Neural progenitor cell (in vitro differentiated cells): ENCODE measurements around the gene ALDH8A1. TPM values are rescaled to one million over a fixed set of nuclear protein-coding genes. Genes with fewer than 3 reads are reported as not detected.
A peak's percentile ranks its signal among the peaks of the same experiment; 100 is the strongest.

ENCODE experiments used
- DNase-seq: peaks from one replicate; pipeline ENCODE4 v3.0.0-alpha.2; 2016; ENCODE audit warnings: low spot score
- H2AFZ ChIP-seq: fragments of 200-600 bp; sonication (generic); replicated peaks from 2 replicates; pipeline ENCODE4 v1.6.1; 2016; ENCODE audit warnings: antibody characterized with exemption
- H3F3A ChIP-seq: fragments of 200-600 bp; sonication (generic); 2 replicates; pipeline ENCODE4 v1.6.1; 2016; ENCODE audit warnings: antibody characterized with exemption, low read depth
- H3K27ac ChIP-seq: fragments of 200-600 bp; sonication (generic); 2 replicates; pipeline ENCODE4 v1.5.1; 2016; ENCODE audit warnings: mild to moderate bottlenecking
- H3K27me3 ChIP-seq: fragments of 200-600 bp; sonication (generic); 2 replicates; pipeline ENCODE4 v1.6.1; 2016; ENCODE audit warnings: mild to moderate bottlenecking, moderate library complexity
- H3K36me3 ChIP-seq: fragments of 200-600 bp; sonication (generic); 2 replicates; pipeline ENCODE4 v1.5.1; 2016
- H3K4me1 ChIP-seq: fragments of 200-600 bp; sonication (generic); 2 replicates; pipeline ENCODE4 v1.6.1; 2016; ENCODE audit warnings: mixed run types
- H3K4me2 ChIP-seq: fragments of 200-600 bp; sonication (generic); 2 replicates; pipeline ENCODE4 v1.6.1; 2016
- H3K4me3 ChIP-seq: fragments of 200-600 bp; sonication (generic); 2 replicates; pipeline ENCODE4 v1.5.1; 2016
- H3K79me2 ChIP-seq: fragments of 200-600 bp; sonication (generic); 2 replicates; pipeline ENCODE4 v1.6.1; 2016; ENCODE audit warnings: low read depth
- H3K9ac ChIP-seq: fragments of 200-600 bp; sonication (generic); 2 replicates; pipeline ENCODE4 v1.6.1; 2016
- H3K9me3 ChIP-seq: fragments of 200-600 bp; sonication (generic); 2 replicates; pipeline ENCODE4 v1.5.1; 2016; ENCODE audit warnings: low read depth
- H4K20me1 ChIP-seq: fragments of 200-600 bp; sonication (generic); 2 replicates; pipeline ENCODE4 v1.6.1; 2016; ENCODE audit warnings: low read depth
- H3K27ac Mint-ChIP-seq: 3 replicates; pipeline ENCODE4 v1.8.0; 2021; ENCODE audit warnings: mixed read lengths
- H3K27me3 Mint-ChIP-seq: 2 replicates; pipeline ENCODE4 v1.8.0; 2022; ENCODE audit warnings: low read depth, mild to moderate bottlenecking, inconsistent platforms, moderate library complexity, mixed read lengths; ENCODE audit not compliant: insufficient read depth
- H3K36me3 Mint-ChIP-seq: 3 replicates; pipeline ENCODE4 v1.8.0; 2021; ENCODE audit warnings: mixed read lengths
- H3K4me1 Mint-ChIP-seq: 3 replicates; pipeline ENCODE4 v1.8.0; 2021; ENCODE audit warnings: mixed read lengths
- H3K4me3 Mint-ChIP-seq: 3 replicates; pipeline ENCODE4 v1.8.0; 2021; ENCODE audit warnings: mild to moderate bottlenecking, moderate library complexity, mixed read lengths
- H3K9me3 Mint-ChIP-seq: 3 replicates; pipeline ENCODE4 v1.8.0; 2020; ENCODE audit warnings: mixed read lengths
- CTCF ChIP-seq: fragments of 200-600 bp; sonication (generic); IDR thresholded peaks from 2 replicates; pipeline ENCODE4 v1.5.1; 2017; ENCODE audit warnings: antibody characterized with exemption, mild to moderate bottlenecking
- EZH2 ChIP-seq: fragments of 200-600 bp; sonication (generic); IDR thresholded peaks from 2 replicates; pipeline ENCODE4 v1.6.1; 2017; ENCODE audit warnings: antibody characterized with exemption, mild to moderate bottlenecking, moderate library complexity
- EZH2phosphoT487 ChIP-seq: fragments of 200-600 bp; sonication (generic); IDR thresholded peaks from 2 replicates; pipeline ENCODE4 v1.6.1; 2017; ENCODE audit warnings: antibody characterized with exemption
- total RNA-seq: library from RNA; depleted of rRNA; stranded (reverse); fragments of >200 nt; gene quantifications from 2 replicates; pipeline ENCODE4 v1.2.3, GENCODE V29; 2015; ENCODE audit warnings: low replicate concordance

ALDH8A1 gene
- total RNA-seq, 1 donor from 2014 or later = not detected

GRCh38 chr6:134945045-134945444, 4.9 kb downstream of the ALDH8A1 start:
- H3K4me2 ChIP-seq = no peak overlapping the region
- no peak overlapping the region for H3K9ac ChIP-seq
- H4K20me1 ChIP-seq = no peaks in the 10 kb centered on the region
- no peaks in the 10 kb centered on the region for H3K36me3 Mint-ChIP-seq
- H3K79me2 ChIP-seq = no peaks in the 10 kb centered on the region
- no peak for DNase-seq
- no peaks in the 10 kb centered on the region for H3K27me3 ChIP-seq
- H3K27ac Mint-ChIP-seq = no peak overlapping the region
- H3F3A ChIP-seq = no peaks in the 10 kb centered on the region
- H3K27me3 Mint-ChIP-seq = no peaks in the 10 kb centered on the region
- H3K9me3 Mint-ChIP-seq = no peaks in the 10 kb centered on the region
- no peak overlapping the region for H3K27ac ChIP-seq
- TF ChIP-seq CTCF (no peak), EZH2phosphoT487 (no peak), EZH2 (no peak)
- H3K4me1 Mint-ChIP-seq = no peaks in the 10 kb centered on the region
- H3K4me1 ChIP-seq = no peaks in the 10 kb centered on the region
- H3K4me3 Mint-ChIP-seq = no peak overlapping the region
- H3K36me3 ChIP-seq = no peaks in the 10 kb centered on the region
- peaks cover 2% of the 10 kb centered on the region for H3K9me3 ChIP-seq
- no peak overlapping the region for H3K4me3 ChIP-seq
- H2AFZ ChIP-seq = no peak overlapping the region

GRCh38 chr6:134943522-134944111, 6.3 kb downstream of the ALDH8A1 start:
- H3K4me1 ChIP-seq = no peaks in the 10 kb centered on the region
- no peak overlapping the region for H3K4me3 ChIP-seq
- no peak overlapping the region for H3K9ac ChIP-seq
- H3K4me2 ChIP-seq = no peak overlapping the region
- no peaks in the 10 kb centered on the region for H3K4me1 Mint-ChIP-seq
- H3K27me3 Mint-ChIP-seq = no peaks in the 10 kb centered on the region
- no peaks in the 10 kb centered on the region for H3K79me2 ChIP-seq
- H3K27ac Mint-ChIP-seq = no peak overlapping the region
- peaks cover 2% of the 10 kb centered on the region for H3K9me3 ChIP-seq
- no peaks in the 10 kb centered on the region for H3K9me3 Mint-ChIP-seq
- H2AFZ ChIP-seq = peak overlapping the region; percentile 34
- TF ChIP-seq EZH2 (no peak), EZH2phosphoT487 (no peak), CTCF (no peak)
- no peak overlapping the region for H3K4me3 Mint-ChIP-seq
- DNase-seq = no peak
- H3F3A ChIP-seq = no peaks in the 10 kb centered on the region
- no peaks in the 10 kb centered on the region for H4K20me1 ChIP-seq
- H3K36me3 ChIP-seq = no peaks in the 10 kb centered on the region
- no peak overlapping the region for H3K27ac ChIP-seq
- no peaks in the 10 kb centered on the region for H3K27me3 ChIP-seq
- H3K36me3 Mint-ChIP-seq = no peaks in the 10 kb centered on the region

GRCh38 chr6:134938896-134939295, 11.0 kb downstream of the ALDH8A1 start:
- Histone ChIP-seq H3K4me3 (no peak overlapping the region), H3K4me2 (no peak overlapping the region), H4K20me1 (no peaks in the 10 kb centered on the region), H2AFZ (no peak overlapping the region), H3K4me1 (no peaks in the 10 kb centered on the region), H3K79me2 (no peaks in the 10 kb centered on the region), H3F3A (no peaks in the 10 kb centered on the region), H3K27ac (no peak overlapping the region), H3K9ac (no peak overlapping the region), H3K27me3 (no peaks in the 10 kb centered on the region), H3K9me3 (no peaks in the 10 kb centered on the region), H3K36me3 (no peaks in the 10 kb centered on the region)
- no peak for DNase-seq
- Mint-ChIP-seq H3K4me1 (peaks cover 3% of the 10 kb centered on the region), H3K9me3 (peaks cover 2% of the 10 kb centered on the region), H3K36me3 (no peaks in the 10 kb centered on the region), H3K4me3 (no peak overlapping the region), H3K27me3 (no peaks in the 10 kb centered on the region), H3K27ac (no peak overlapping the region)
- TF ChIP-seq EZH2 = no peak
- TF ChIP-seq CTCF = no peak
- TF ChIP-seq EZH2phosphoT487 = no peak
